Trophoblast cell (in vitro differentiated cells and primary cell): ENCODE measurements around the gene SPTSSB.
A peak's percentile ranks its signal among the peaks of the same experiment; 100 is the strongest.

Experiments used
- DNase-seq, 2 donors: peaks; one replicate each; pipeline ENCODE4 v3.0.0-alpha.2; 2016
- H2AFZ ChIP-seq: 2 replicates; pipeline ENCODE4 v1.6.1; 2013; ENCODE audit warnings: low read length, moderate library complexity, mild to moderate bottlenecking; ENCODE audit not compliant: insufficient read depth, poor library complexity
- H2AK5ac ChIP-seq: 2 replicates; pipeline ENCODE4 v1.6.1; 2013; ENCODE audit warnings: mild to moderate bottlenecking, low read length
- H2BK120ac ChIP-seq: 2 replicates; pipeline ENCODE4 v1.6.1; 2013; ENCODE audit warnings: low read length, mild to moderate bottlenecking, moderate library complexity; ENCODE audit not compliant: insufficient read depth, poor library complexity
- H2BK12ac ChIP-seq: 2 replicates; pipeline ENCODE4 v1.6.1; 2013; ENCODE audit warnings: mild to moderate bottlenecking, low read length, moderate library complexity
- H2BK5ac ChIP-seq: 2 replicates; pipeline ENCODE4 v1.6.1; 2013; ENCODE audit warnings: low read length, low read depth, moderate library complexity, mild to moderate bottlenecking; ENCODE audit not compliant: poor library complexity
- H3K14ac ChIP-seq: 2 replicates; pipeline ENCODE4 v1.6.1; 2013; ENCODE audit warnings: mild to moderate bottlenecking, low read length
- H3K18ac ChIP-seq: 2 replicates; pipeline ENCODE4 v1.6.1; 2013; ENCODE audit warnings: mild to moderate bottlenecking, low read length
- H3K23ac ChIP-seq: 2 replicates; pipeline ENCODE4 v1.6.1; 2013; ENCODE audit warnings: low read length
- H3K27ac ChIP-seq: 2 replicates; pipeline ENCODE4 v1.5.1; 2013; ENCODE audit warnings: low read depth, mild to moderate bottlenecking, inconsistent platforms, low read length, moderate library complexity
- H3K27me3 ChIP-seq: 2 replicates; pipeline ENCODE4 v1.6.1; 2013; ENCODE audit warnings: inconsistent platforms, mild to moderate bottlenecking, low read length, moderate library complexity; ENCODE audit not compliant: insufficient read depth
- H3K36me3 ChIP-seq, 2 experiments: 1 replicate in 1 of 2; 2 replicates in 1 of 2; pipeline ENCODE4 v1.6.1; 2013; ENCODE audit warnings: low read length in 2 of 2, mild to moderate bottlenecking in 2 of 2, moderate library complexity in 1 of 2; ENCODE audit not compliant: insufficient read depth in 2 of 2, control insufficient read depth in 1 of 2
- H3K4ac ChIP-seq: 2 replicates; pipeline ENCODE4 v1.6.1; 2013; ENCODE audit warnings: low read depth, mild to moderate bottlenecking, low read length, moderate library complexity
- H3K4me1 ChIP-seq, 2 experiments: 1 replicate in 1 of 2; 2 replicates in 1 of 2; pipeline ENCODE4 v1.6.1; 2013; ENCODE audit warnings: low read length in 2 of 2, mild to moderate bottlenecking in 2 of 2, moderate library complexity in 1 of 2; ENCODE audit not compliant: insufficient read depth in 2 of 2, control insufficient read depth in 1 of 2
- H3K4me2 ChIP-seq: 2 replicates; pipeline ENCODE4 v1.6.1; 2013; ENCODE audit warnings: inconsistent platforms, mild to moderate bottlenecking, low read length, moderate library complexity
- H3K4me3 ChIP-seq: 2 replicates; pipeline ENCODE4 v1.5.1; 2013; ENCODE audit warnings: mild to moderate bottlenecking, low read depth, low read length, inconsistent platforms
- H3K79me1 ChIP-seq: one replicate; pipeline ENCODE4 v1.6.1; 2013; ENCODE audit warnings: low read length
- H3K79me2 ChIP-seq: 2 replicates; pipeline ENCODE4 v1.6.1; 2013; ENCODE audit warnings: low read length, mild to moderate bottlenecking; ENCODE audit not compliant: control insufficient read depth, insufficient read depth, poor library complexity
- H3K9ac ChIP-seq: 2 replicates; pipeline ENCODE4 v1.6.1; 2013; ENCODE audit warnings: mild to moderate bottlenecking, low read length
- H3K9me3 ChIP-seq: 2 replicates; pipeline ENCODE4 v1.6.1; 2013; ENCODE audit warnings: low read depth, mild to moderate bottlenecking, control low read depth, inconsistent platforms, low read length; ENCODE audit not compliant: insufficient read depth
- H4K12ac ChIP-seq: 2 replicates; pipeline ENCODE4 v1.6.1; 2013; ENCODE audit warnings: low read depth, mild to moderate bottlenecking, low read length, moderate library complexity
- H4K8ac ChIP-seq: 2 replicates; pipeline ENCODE4 v1.6.1; 2013; ENCODE audit warnings: low read depth, mild to moderate bottlenecking, low read length, moderate library complexity
- H4K91ac ChIP-seq: one replicate; pipeline ENCODE4 v1.6.1; 2013; ENCODE audit warnings: low read depth, mild to moderate bottlenecking, low read length, moderate library complexity
- WGBS: extraction: QIAGEN DNeasy Blood & Tissue Kit; methylation state at CpG from one replicate; pipeline ENCODE4 v1.1.7; 2013; ENCODE audit warnings: missing lambda C conversion rate; ENCODE audit not compliant: insufficient read length, insufficient coverage; ENCODE audit errors: extremely low coverage; 5-methylcytosine and 5-hydroxymethylcytosine counted together

Gene SPTSSB

DNA sequence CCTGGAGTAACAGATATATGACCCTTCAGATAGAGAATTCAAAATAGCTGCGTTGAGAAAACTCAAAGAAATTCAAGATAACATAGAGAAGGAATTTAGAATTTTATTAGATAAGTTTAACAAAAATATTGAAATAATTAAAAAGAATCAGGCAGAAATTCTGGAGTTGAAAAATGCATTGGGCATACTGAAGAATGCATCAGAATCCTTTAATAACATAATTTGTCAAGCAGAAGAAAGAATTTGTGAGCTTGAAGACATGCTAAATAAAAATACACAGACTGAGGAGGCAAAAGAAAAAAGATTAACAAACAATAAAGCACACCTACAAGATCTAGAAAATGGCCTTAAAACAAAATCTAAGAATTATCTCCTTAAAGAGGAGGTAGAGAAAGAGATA lies 50.5 kb downstream of the SPTSSB start:
- no peak overlapping the region for H3K4me3 ChIP-seq
- H3K27me3 ChIP-seq, result no peaks in the 10 kb centered on the region
- peaks cover 4% of the 10 kb centered on the region in 2 experiments for H3K4me1 ChIP-seq
- no peaks in the 10 kb centered on the region for H3K36me3 ChIP-seq
- no peak overlapping the region for H3K23ac ChIP-seq
- no peak overlapping the region for H3K27ac ChIP-seq
- H2BK12ac ChIP-seq, result no peak overlapping the region
- whole genome bisulfite sequencing, result no CpG with 5 or more reads among the region's 1 CpG
- no peak overlapping the region for H2AK5ac ChIP-seq
- no peaks in the 10 kb centered on the region for H3K9me3 ChIP-seq
- no peak overlapping the region for H3K9ac ChIP-seq
- no peak overlapping the region for H3K4ac ChIP-seq
- no peak overlapping the region for H4K91ac ChIP-seq
- no peak for DNase-seq
- no peak overlapping the region for H3K14ac ChIP-seq
- no peak overlapping the region for H4K8ac ChIP-seq
- H3K79me2 ChIP-seq, result no peaks in the 10 kb centered on the region
- no peak overlapping the region for H2BK5ac ChIP-seq
- H3K4me2 ChIP-seq, result no peak overlapping the region
- H4K12ac ChIP-seq, result no peak overlapping the region
- no peak overlapping the region for H2AFZ ChIP-seq
- H3K18ac ChIP-seq, result no peak overlapping the region
- H2BK120ac ChIP-seq, result no peak overlapping the region
- H3K79me1 ChIP-seq, result peaks cover 3% of the 10 kb centered on the region

- WGBS, result no CpG with 5 or more reads among the region's 3 CpGs
- no peak overlapping the region for H2BK5ac ChIP-seq
Observed at GRCh38 chr3:161319867-161320266, 51.5 kb downstream of the SPTSSB start.

GRCh38 chr3:161317077-161317476 lies 54.2 kb downstream of the SPTSSB start:
- Histone ChIP-seq H2AK5ac (no peak overlapping the region), H3K4me3 (no peak overlapping the region), H3K27me3 (no peaks in the 10 kb centered on the region), H3K9me3 (no peaks in the 10 kb centered on the region), H2BK12ac (no peak overlapping the region), H4K12ac (no peak overlapping the region), H3K18ac (no peak overlapping the region), H4K8ac (no peak overlapping the region), H2BK5ac (no peak overlapping the region), H4K91ac (no peak overlapping the region), H3K4ac (no peak overlapping the region), H3K36me3 (no peaks in the 10 kb centered on the region), H3K14ac (no peak overlapping the region), H3K79me2 (no peaks in the 10 kb centered on the region), H2AFZ (no peak overlapping the region), H2BK120ac (no peak overlapping the region), H3K9ac (no peak overlapping the region), H3K79me1 (peaks cover 3% of the 10 kb centered on the region), H3K4me2 (no peak overlapping the region), H3K27ac (no peak overlapping the region), H3K23ac (no peak overlapping the region), H3K4me1 (peaks cover 4 to 6% of the 10 kb centered on the region in 2 experiments)
- WGBS, result no CpG with 5 or more reads among the region's 2 CpGs
- peak in 1 of 2 donors; percentile 19 for DNase-seq

More at GRCh38 chr3:161319867-161320266, 51.5 kb downstream of the SPTSSB start:
- no peaks in the 10 kb centered on the region for H3K79me2 ChIP-seq
- H2BK120ac ChIP-seq, result no peak overlapping the region
- H3K4me1 ChIP-seq, result peaks cover 4 to 5% of the 10 kb centered on the region in 2 experiments
- no peak for DNase-seq
- H3K9ac ChIP-seq, result no peak overlapping the region
- H4K12ac ChIP-seq, result no peak overlapping the region
- no peaks in the 10 kb centered on the region for H3K9me3 ChIP-seq
- no peak overlapping the region for H3K27ac ChIP-seq
- H4K91ac ChIP-seq, result no peak overlapping the region
- no peak overlapping the region for H2AFZ ChIP-seq
- no peaks in the 10 kb centered on the region for H3K27me3 ChIP-seq
- H3K4ac ChIP-seq, result no peak overlapping the region
- no peak overlapping the region for H3K18ac ChIP-seq
- no peak overlapping the region for H2BK12ac ChIP-seq
- no peak overlapping the region for H3K23ac ChIP-seq
- H3K36me3 ChIP-seq, result no peaks in the 10 kb centered on the region
- H3K4me2 ChIP-seq, result no peak overlapping the region
- H3K79me1 ChIP-seq, result peaks cover 3% of the 10 kb centered on the region
- peak overlapping the region; percentile 8 for H3K4me3 ChIP-seq
- H3K14ac ChIP-seq, result no peak overlapping the region
- H2AK5ac ChIP-seq, result no peak overlapping the region
- no peak overlapping the region for H4K8ac ChIP-seq

- Histone ChIP-seq H2BK12ac (no peak overlapping the region), H3K23ac (no peak overlapping the region), H2BK120ac (peak overlapping the region; percentile 36), H3K4ac (no peak overlapping the region), H3K79me2 (no peaks in the 10 kb centered on the region), H2AFZ (no peak overlapping the region), H3K4me2 (no peak overlapping the region), H3K4me3 (no peak overlapping the region), H3K27me3 (no peaks in the 10 kb centered on the region), H2BK5ac (no peak overlapping the region), H4K8ac (no peak overlapping the region), H3K79me1 (peaks cover 3% of the 10 kb centered on the region), H3K14ac (no peak overlapping the region), H3K4me1 (peaks cover 4 to 6% of the 10 kb centered on the region in 2 experiments), H3K9ac (no peak overlapping the region), H3K18ac (no peak overlapping the region), H3K9me3 (no peaks in the 10 kb centered on the region), H4K91ac (peak overlapping the region; percentile 47), H4K12ac (no peak overlapping the region), H3K36me3 (no peaks in the 10 kb centered on the region), H3K27ac (no peak overlapping the region), H2AK5ac (no peak overlapping the region)
- no CpG with 5 or more reads among the region's 3 CpGs for WGBS
- peak; percentile 63 to 83 for DNase-seq
Observed at GRCh38 chr3:161316006-161316689, 55.2 kb downstream of the SPTSSB start.
